Duodenal mucosa (tissue), 2 donors: ENCODE results near the gene CYP2W1.

Experiments used
- H3K27ac ChIP-seq: one replicate; pipeline ENCODE4 v1.7.0; 2013; ENCODE audit warnings: low read depth, low read length
- H3K27me3 ChIP-seq, 2 donors: one replicate each; pipeline ENCODE4 v1.7.0; 2013; ENCODE audit warnings: low read length in 2 of 2, control low read depth in 1 of 2; ENCODE audit not compliant: insufficient read depth in 2 of 2, control insufficient read depth in 1 of 2
- H3K36me3 ChIP-seq, 2 donors: one replicate each; pipeline ENCODE4 v1.7.0; 2013; ENCODE audit warnings: low read length in 2 of 2, control low read depth in 1 of 2; ENCODE audit not compliant: insufficient read depth in 2 of 2, control insufficient read depth in 1 of 2
- H3K4me1 ChIP-seq, 2 donors: one replicate each; pipeline ENCODE4 v1.7.0; 2013; ENCODE audit warnings: low read length in 2 of 2, control low read depth in 1 of 2; ENCODE audit not compliant: insufficient read depth in 2 of 2, control insufficient read depth in 1 of 2
- H3K4me3 ChIP-seq, 2 donors: one replicate each; pipeline ENCODE4 v1.7.0; 2013; ENCODE audit warnings: low read length in 2 of 2, low read depth in 1 of 2
- H3K9ac ChIP-seq, 2 donors: one replicate each; pipeline ENCODE4 v1.7.0; 2013; ENCODE audit warnings: low read length in 2 of 2, low read depth in 1 of 2
- H3K9me3 ChIP-seq, 2 donors: one replicate each; pipeline ENCODE4 v1.7.0; 2013; ENCODE audit warnings: low read length in 2 of 2, control low read depth in 1 of 2; ENCODE audit not compliant: control insufficient read depth in 1 of 2

Gene CYP2W1

GRCh38 chr7:991729-992656 is 9.0 kb downstream of the CYP2W1 start:
- Histone ChIP-seq H3K36me3 (peaks cover 0 to 3% of the 10 kb centered on the region in 2 donors), H3K27ac (no peak overlapping the region), H3K9ac (no peak overlapping the region), H3K27me3 (no peaks in the 10 kb centered on the region), H3K4me3 (no peak overlapping the region), H3K4me1 (peaks cover 0 to under 1% of the 10 kb centered on the region in 2 donors), H3K9me3 (no peaks in the 10 kb centered on the region)

GRCh38 chr7:992709-993607 is 10.0 kb downstream of the CYP2W1 start:
- Histone ChIP-seq H3K9ac (no peak overlapping the region), H3K27me3 (no peaks in the 10 kb centered on the region), H3K4me1 (no peaks in the 10 kb centered on the region), H3K27ac (no peak overlapping the region), H3K9me3 (no peaks in the 10 kb centered on the region), H3K4me3 (no peak overlapping the region), H3K36me3 (peaks cover 0 to 3% of the 10 kb centered on the region in 2 donors)

GRCh38 chr7:994592-995308 is 11.8 kb downstream of the CYP2W1 start:
- Histone ChIP-seq H3K4me1 (no peaks in the 10 kb centered on the region), H3K36me3 (peaks cover 0 to 3% of the 10 kb centered on the region in 2 donors), H3K27ac (no peak overlapping the region), H3K9me3 (no peaks in the 10 kb centered on the region), H3K27me3 (no peaks in the 10 kb centered on the region), H3K9ac (no peak overlapping the region), H3K4me3 (no peak overlapping the region)

- H3K27me3 ChIP-seq, result no peaks in the 10 kb centered on the region
- H3K4me1 ChIP-seq, result no peaks in the 10 kb centered on the region
- H3K4me3 ChIP-seq, result no peak overlapping the region
- no peak overlapping the region for H3K9ac ChIP-seq
- H3K27ac ChIP-seq, result no peak overlapping the region
- no peaks in the 10 kb centered on the region for H3K9me3 ChIP-seq
- peaks cover 0 to 3% of the 10 kb centered on the region in 2 donors for H3K36me3 ChIP-seq
These were observed 12.6 kb downstream of the CYP2W1 start for GRCh38 chr7:995571-995970.

- H3K9ac ChIP-seq, result no peak overlapping the region
- no peaks in the 10 kb centered on the region for H3K27me3 ChIP-seq
- no peak overlapping the region for H3K27ac ChIP-seq
- H3K4me1 ChIP-seq, result no peaks in the 10 kb centered on the region
- H3K9me3 ChIP-seq, result no peaks in the 10 kb centered on the region
- no peak overlapping the region for H3K4me3 ChIP-seq
- peaks cover 0 to 3% of the 10 kb centered on the region in 2 donors for H3K36me3 ChIP-seq
These were observed 13.3 kb downstream of the CYP2W1 start for GRCh38 chr7:996079-996872.

- no peak overlapping the region for H3K27ac ChIP-seq
- H3K36me3 ChIP-seq, result peaks cover 0 to 3% of the 10 kb centered on the region in 2 donors
- H3K9ac ChIP-seq, result no peak overlapping the region
- no peaks in the 10 kb centered on the region for H3K27me3 ChIP-seq
- H3K9me3 ChIP-seq, result no peaks in the 10 kb centered on the region
- H3K4me3 ChIP-seq, result no peak overlapping the region
- H3K4me1 ChIP-seq, result no peaks in the 10 kb centered on the region
These were observed 14.7 kb downstream of the CYP2W1 start for GRCh38 chr7:997404-998395.

GRCh38 chr7:999149-999879 is 16.3 kb downstream of the CYP2W1 start:
- Histone ChIP-seq H3K9me3 (no peaks in the 10 kb centered on the region), H3K27me3 (no peaks in the 10 kb centered on the region), H3K36me3 (peaks cover 0 to 3% of the 10 kb centered on the region in 2 donors), H3K9ac (no peak overlapping the region), H3K4me3 (no peak overlapping the region), H3K4me1 (no peaks in the 10 kb centered on the region), H3K27ac (no peak overlapping the region)
